ENCODE data around the gene TRIM46.
A peak's percentile ranks its signal among the peaks of the same experiment; 100 is the strongest.
"Not testable (repeated sequence)": the region's sequence is repeated elsewhere in the genome, so short reads cannot be mapped to it uniquely, and the experiment has no call there.

Gene TRIM46

DNA sequence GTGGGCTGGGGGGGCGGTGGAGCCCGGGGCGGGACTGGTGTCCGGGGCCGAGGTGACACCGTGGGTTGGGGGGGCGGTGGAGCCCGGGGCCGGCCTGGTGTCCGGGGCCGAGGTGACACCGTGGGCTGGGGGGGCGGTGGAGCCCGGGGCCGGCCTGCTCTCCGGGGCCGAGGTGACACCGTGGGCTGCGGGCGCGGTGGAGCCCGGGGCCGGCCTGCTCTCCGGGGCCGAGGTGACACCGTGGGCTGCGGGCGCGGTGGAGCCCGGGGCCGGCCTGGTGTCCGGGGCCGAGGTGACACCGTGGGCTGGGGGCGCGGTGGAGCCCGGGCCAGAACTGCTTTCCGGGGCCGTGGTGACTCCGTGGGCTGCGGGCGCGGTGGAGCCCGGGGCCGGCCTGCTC is 16.3 kb downstream of the TRIM46 start:
- not testable (repeated sequence) for DNase-seq

DNA sequence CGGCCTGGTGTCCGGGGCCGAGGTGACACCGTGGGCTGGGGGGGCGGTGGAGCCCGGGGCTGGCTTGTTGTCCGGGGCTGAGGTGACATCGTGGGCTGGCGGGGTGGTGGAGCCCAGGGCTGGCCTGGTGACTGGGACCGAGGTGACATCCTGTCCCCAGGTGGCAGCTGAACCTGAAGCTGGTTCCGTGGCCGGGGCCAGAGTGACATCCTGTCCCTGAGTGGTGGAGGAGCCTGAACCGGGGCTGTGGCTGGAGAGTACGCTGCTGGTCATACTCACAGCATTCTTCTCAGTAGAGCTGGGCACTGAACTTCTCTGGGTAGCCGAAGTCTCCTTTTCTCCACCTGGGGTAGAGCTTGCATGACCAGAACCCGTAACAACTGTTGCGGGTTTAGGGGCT is 18.3 kb downstream of the TRIM46 start:
- DNase-seq, result no peak

DNA sequence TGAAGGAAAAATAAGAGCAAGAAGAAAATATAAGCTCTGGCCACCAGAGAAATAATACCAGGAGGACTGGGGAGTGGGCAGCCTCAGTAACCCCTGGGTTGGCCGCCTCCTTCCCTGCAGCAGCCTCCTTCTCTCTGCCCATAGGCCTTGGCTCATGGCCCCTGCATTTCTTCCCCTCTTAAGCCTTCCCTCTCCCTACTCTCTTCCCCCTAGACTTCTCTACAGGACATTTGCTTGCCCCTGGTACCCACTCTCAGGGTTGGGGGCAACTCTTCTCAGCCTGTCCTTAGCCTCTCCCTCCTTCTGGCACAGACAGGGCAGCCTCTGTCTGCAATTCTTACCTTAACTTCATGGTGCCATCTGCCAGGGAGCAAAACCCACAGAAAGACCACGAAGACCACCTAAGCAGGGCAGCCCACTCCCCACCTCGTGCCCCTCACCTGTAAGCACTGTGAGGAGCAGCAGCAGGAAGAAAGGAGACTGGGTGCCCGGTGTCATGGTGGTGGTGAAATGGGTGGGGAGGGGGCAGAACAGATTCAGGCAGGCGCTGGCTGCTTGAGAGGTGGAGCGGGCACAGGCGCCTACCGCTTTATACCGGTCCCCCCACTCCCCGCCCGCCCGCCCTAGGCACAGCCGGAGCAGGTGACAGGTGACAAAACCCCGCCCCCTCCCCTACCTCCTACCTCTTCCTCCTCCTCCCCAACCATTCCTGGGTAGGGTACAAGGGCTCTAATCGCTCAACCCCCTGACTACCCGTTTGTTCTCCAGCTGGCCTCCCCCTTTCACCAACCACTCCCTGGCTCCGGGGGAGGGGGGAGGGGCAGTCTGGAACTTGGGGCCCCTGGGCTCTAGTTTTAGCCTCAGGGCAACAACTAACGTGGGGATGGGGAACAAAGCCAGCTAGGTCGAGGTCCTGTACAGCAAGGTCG is 19.0 kb downstream of the TRIM46 start:
- DNase-seq, result peak; percentile 59 to 73

DNA sequence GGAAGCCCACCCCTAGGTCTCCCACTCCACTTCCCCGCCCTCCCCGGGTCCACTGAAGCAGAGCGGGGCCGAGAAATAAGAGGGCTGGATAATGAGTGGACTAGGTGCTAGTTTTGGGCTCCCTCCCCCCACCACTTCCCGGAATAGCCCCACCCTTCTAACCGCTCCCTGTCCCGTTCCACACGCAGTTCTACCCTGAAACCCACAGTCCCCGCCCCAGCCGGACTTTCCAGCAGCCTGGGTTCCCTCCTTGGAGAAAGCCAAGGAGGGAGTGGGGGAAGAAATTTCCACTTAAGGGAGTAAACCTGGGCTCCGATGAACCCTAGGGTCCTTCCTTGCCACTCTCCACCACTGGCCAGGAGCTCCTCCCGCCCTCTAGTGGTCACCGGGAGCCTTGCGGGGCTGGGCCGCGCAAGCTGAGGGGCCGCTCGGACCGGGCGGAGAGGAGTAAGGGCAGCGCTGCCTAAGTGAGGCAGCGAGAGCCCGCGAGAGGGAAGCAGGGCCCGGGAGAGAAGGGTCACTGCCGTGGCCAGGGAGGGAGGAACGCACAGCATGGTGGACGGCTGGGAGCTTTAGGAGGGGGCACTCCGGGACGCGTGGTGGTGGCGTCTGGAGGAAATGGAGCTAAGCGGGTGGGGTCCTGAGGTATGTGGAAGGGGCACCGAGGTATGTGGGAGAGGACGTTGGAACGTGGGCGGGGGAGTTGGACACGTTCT is 19.8 kb downstream of the TRIM46 start:
- DNase-seq, result peak; percentile 86 to 88

DNA sequence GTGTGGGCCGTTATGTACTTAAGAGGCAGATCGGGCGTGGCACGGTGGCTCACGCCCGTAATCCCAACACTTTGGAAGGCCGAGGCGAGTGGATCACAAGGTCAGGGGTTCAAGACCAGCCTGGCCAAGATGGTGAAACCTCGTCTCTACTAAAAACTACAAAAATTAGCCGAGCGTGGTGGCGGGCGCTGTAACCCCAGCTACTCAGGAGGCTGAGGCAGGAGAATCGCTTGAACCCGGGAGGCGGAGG is 20.3 kb downstream of the TRIM46 start:
- DNase-seq, result not testable (repeated sequence)

DNA sequence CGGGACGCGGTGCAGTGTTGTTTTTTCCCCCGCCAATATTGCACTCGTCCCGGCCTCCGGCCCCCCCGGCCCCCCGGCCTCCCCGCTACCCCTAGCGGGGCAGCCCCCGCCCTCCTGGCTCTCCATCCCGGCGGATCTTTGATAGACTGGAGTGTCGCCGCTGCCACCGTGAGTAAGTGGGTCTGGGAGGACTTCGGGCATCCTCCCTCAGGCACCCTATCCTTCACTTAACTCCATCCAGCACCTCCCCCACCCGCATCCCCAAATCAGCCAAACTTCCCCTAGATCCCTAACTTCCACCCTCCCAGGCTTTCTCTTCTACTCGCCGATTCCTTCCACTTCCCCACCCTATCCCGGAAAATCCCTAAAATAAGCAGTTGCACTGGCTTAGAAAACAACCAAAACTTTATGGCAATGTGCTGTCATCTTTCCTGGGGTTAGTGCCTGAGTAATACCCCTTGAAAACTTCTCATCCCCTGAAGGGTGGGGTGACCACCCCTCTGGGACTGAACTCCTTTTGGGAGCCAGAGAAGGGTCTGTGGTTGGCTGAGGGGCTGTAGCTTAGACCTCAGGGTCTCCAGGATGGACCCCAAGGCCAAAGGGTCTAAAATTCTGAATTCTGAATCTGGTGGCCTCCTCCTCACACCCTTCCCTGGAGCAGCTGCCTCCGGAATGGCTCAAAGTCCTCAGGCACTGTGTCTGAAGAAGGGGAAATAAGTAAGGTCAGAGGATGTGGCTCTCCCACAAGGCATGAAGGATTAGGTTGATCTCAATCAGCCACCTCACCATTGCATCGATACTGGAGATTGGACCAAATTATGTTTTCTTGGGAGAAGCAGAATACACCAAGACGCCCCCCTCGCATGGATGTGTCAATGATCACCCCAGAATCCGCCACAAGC is 21.8 kb downstream of the TRIM46 start:
- no peak for DNase-seq

DNA sequence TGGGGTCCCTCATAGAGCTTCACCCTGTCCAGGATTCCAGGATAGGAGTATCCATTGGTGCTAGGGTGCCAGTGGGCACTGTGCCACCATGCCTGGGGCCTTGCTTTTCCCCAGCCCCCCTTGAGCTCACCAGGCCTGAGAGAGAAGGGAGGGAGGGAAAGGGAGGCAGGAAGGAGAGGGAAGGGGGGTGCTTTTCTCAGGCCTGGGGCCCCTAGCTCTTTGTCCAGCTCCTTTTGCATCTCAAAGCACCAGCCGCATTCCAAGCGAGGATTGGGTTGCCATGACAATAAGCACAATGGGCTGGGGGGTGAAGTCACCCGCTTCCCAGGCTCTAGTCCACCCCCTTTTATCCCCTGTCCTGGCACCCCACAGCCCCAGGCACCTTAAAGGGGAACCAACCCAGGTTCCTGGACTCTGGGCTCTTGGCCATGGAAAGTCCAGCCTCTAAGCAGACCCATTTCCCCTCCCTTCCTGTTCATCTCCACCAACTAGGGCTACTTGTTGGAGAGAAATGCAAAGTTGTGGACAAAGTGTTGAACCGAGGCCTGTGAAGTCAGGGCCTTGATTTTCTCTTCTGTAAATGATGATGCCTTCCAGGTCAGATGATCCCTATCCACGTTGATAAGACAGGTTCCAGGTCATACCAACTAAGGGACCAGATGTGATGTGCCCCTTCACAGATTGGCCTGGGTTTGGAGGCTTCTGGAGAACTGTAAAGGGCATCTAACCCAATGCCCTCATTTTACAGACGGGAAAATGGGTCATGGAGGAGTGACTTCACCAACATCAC is 22.6 kb downstream of the TRIM46 start:
- no peak for DNase-seq

DNA sequence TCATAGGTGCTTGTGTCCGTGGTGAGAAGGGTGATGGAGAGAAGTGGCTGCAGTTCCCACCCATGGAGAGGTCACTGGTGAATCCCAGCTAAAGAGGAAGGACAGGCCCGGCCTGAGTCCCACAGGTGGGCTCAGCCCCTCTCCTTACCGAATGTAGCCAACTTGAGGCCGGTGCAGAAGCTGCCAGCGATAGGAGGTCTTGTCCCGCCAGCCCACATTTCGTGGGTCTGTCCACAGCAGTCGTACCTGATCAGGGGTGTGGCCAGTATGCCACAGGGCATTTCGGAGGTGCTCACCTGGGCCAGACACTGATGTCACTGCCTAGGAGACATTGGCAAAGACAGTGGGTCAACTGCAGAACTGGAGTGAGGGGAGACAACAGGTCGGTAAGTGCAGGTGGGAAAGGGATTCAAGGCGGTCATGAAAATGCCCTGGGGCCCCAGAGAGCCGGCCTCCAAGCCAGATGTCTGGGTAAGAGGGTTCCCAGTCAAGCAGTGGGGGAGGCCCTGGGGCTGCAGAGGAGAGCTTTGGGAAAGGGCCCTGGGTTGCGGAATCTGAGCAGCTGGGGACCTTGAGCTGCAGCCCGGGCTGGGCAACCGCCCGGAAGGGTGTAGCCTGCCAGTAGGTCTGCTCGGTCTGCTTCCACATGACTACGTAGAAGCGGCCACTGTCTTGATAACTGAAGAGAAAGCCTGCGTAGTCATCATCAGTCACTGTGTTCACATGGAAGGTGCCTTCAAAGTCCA is 23.4 kb downstream of the TRIM46 start:
- no peak for DNase-seq

DNA sequence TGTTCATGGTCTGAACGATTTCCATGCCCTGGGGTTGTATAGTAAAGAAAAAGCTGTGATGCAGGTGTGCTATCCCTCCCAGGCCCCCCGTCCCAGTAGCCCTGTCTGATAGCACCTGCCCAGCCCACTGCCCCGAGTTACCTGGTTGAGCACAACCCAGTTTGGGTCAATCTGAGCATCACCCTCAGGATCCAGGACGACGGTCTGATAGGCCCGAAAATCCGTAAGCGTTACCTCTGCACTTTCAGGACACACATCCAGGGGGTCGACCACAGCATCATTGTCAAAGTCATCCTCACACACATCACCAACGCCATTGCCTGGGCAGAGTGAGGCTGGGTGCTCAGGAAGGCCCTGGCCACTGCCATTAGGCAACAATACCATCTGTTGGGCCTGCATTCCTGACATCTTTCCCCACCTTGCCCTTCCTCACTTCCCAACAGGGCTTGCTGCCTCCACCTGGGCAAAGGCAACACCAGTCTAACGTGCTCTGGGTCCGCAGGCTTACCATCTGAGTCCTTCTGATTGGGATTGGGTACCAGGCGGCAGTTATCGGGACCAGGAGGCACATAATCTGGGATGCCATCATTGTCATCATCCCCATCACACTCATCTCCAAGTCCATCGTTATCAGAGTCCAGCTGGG is 24.4 kb downstream of the TRIM46 start:
- DNase-seq, result no peak

DNA sequence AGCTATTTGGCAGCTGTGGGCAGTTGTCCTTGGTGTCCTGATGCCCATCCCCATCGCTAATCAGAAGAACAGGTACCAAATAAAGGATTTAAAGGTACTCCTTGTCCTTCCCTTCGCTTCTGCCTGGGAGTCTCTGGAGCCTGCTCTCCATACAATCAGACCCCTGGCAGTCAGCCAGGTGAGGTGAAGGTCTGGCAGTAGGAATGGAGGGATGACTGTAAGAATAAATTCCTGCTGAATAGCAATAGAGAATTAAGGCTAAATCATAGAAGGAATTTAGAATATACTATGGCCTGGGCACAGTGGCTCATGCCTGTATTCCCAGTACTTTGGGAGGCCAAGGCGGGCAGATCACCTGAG is 24.9 kb downstream of the TRIM46 start:
- no peak for DNase-seq

DNA sequence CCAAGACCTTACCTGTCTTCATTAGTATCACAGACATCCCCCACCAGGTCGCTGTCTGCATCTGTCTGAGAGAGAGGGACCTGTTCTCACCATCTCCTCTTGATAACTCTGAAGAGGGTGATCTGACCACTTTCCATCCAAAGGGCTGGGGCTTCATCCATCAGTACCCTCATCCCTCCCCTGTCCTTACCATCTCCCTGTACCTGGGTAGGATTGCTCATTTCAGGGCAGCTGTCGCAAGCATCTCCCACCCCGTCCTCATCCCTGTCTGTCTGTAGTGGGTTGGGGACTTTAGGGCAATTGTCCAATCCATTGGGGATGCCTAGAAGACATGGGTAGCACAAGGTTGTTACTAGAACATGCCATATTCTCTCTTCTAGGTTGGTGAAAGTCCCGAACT is 26.1 kb downstream of the TRIM46 start:
- no peak for DNase-seq

DNA sequence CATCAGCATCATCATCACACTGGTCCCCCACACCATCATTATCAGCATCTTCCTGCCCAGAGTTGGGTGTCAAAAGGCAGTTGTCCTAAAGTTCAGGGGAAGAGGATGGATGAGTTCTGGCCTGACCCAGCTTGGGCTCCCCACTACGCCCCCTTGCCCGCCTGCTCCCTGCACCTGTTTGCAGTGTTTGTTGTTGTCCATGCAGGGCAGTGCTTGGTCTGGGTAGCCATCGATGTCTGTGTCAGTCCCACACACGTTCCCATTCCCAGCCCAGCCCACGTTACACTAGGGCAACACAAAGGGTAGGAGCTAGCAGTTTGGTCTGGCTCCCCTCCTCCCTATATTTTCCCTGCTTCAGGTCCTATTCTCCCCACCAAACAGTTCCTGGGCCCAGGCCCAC is 27.3 kb downstream of the TRIM46 start:
- no peak for DNase-seq

DNA sequence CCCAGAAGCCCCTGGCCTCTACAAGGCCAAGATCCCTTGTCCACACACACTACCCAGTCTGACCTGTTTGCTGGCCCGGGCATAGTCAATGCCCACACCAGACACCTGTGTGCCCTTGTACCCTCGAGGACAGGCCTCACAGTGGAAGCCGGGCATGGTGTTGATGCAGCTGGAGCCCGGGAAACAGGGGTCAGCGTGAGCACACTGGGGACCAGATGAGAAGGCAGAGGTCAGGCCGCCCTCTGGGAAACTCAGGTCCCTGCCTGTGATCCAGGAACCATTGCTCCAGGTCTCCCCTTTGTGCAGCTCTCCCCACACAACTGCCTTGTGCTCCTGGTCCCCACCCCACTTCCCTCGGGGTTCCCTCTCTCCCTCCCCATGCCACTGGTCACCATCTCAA is 28.5 kb downstream of the TRIM46 start:
- DNase-seq, result no peak

DNA sequence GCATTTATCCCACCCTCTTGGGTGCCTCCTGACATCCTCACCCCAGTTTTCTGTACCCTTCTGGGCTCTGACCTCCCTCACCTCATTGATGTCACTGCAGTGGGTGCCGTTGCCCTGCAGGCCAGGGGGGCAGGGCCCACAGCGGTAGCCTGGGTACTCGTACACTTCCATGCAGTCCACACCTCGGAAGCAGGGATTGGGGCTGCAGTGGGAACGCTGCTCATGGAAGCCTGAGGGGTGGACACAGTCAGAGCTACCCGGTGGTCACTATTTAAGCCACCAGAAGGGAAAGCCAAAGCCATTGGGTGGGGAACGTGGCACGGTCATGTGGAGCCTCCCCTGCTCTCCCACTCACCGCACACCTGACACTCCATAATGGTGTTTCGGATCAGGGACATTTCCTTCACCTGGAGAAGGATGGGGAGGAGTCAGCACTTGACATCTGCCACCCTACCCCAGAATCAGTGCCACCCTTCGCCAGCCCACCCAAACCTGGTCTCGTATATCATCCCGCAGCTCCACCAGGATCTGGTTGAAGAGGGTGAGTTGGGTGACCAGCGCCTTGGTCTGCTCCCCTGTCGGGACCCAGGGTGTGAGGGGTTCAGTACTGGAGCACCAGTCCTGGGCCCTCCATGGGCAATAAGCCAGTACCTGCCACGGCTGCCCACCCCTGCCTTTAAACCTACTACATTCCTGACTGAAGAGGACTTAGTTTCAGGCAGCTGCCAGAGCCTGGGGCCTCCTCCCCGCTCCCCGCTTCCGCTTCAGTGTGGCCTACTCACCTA is 29.3 kb downstream of the TRIM46 start:
- no peak for DNase-seq

DNA sequence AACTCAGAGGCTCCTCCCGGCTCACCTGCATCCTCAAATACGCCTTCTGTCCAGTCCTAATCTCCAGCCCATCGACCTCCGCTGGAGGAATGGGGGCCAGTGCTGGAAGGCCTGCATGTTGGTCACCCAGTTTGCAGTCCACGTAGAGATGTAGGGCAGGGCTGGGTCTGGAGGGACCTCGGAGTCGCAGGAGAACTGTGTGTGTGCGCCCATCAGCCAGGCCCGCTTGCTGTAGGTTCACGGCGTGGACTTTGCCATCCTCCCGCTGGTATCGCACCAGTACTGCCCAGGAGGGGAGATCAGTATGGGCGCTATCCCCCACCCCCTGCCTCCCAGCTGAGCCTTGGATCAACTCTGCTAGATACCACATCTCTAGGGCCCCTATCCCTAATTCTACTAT is 31.4 kb downstream of the TRIM46 start:
- DNase-seq, result no peak

DNA sequence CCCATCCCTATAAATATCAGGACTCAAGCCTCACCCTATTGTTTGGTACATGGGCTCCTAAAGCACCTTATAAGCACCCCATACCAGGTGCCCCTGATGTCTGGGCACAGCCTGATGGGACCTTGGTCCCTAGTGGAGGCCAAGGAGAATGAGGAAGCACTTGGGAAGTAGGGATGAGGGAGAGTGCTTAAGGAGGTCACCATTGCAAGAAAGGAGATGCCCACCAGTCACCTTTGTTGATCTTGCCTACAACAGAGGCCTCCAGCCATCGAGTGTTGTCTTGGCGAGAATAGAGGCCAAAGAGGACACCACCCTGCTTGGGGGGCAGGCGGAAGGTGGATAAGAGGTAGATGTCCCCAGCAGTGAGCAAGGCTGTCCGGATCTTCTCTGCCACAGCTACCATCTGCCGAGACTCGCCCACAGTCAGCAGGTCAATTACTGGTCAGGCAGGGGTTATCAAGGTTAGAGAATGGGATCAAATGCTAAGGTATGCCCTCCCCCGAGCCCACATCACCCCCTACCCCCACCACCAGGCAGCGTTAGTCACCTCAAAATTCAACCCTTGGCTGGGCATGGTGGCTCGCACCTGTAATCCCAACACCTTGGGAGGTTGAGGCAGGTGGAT is 32.4 kb downstream of the TRIM46 start:
- no peak for DNase-seq

DNA sequence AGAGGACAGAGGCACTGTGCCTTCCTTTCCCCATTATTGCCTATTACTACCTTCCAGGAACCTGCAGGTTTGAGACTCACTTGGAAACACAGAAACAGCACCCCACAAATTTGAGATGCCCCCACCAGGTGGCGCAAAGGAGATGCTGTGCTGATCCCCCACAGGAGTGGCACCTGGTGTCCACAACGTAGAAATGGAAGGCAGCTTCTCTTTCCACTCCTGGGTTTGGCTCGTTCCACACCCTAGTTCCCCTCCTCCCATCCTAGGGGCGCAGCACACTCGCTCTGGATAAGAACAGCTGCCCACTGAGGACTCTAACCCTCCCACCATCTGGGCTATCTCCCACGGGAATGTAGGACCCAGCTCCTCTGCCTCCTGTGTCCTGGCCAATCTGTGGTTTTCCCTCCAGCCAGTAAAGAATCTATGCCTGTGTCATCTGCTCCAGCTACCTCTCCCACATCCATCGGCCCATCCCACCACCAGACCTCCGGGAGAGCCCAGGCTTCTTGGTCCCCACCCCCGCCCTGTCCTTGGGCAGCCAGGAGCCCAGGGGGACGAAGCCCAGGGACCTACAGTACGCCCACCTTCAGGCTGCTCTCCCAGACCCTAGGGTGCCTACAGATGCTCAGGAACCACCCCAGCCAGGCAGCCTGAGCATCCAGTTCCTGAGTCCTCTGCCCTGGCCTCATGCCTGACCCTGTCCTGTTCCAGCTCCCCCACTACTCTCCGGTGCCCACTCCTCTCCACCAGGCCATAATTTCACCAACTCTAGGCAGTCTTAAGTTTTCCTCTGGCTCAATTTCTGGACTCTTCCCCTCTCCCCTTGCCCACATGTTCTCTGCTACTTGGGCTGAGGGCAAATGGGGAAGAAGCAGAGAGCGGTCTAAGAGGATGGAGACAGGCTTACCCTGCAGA is 33.5 kb downstream of the TRIM46 start:
- peak; percentile 90 to 92 for DNase-seq

DNA sequence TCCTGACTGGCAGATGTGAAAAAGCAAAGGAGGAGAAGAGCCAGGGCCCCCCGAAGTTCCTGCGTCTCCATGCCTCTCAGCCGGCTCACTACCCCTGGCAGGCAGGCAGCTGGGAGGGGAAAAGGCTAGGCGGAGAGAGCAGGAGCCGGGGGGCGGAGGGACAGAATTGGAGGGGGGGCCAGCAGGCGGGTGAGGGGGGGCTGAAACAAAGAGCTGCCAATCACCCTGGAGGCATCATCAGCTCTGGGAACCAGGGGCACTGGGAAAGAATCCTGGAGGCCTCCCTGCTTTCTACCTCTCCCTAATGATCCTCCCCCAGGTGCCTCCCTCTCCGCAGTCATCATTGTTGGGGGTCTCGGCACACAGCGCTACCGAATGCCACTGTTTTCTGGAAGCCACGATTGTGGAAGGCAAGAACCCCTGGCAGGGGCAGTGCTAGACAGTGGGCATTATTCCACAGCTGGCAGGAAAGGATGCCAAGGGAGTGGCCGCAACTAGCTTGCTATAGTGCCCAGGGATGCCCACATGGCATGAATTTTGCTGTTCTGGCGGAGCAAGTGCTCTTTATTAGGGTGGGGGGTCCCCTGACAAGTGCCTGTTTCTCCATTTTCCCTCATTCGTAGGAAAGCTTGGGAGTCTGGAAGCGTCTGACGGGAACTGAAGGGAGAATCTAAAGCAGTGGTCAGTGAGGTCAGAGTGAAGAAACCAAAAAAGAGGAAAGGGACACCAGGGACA is 34.3 kb downstream of the TRIM46 start, which contains the start of gene THBS3:
TSS of gene THBS3 (minus strand) at position 92 of the 735 bp plus-strand sequence. CDS start at position 71, 21 bp downstream.
- peak; percentile 74 to 75 for DNase-seq

All from NCI-H2081 (cell line).